Activated T-helper 1 cell treated with anti-CD3 and anti-CD28 coated beads, Interleukin-2, amount 50 U/mL, for 16 hours (primary cell): ENCODE results near the gene GUK1.
A peak's percentile ranks its signal among the peaks of the same experiment; 100 is the strongest.
"Not testable (repeated sequence)": the region's sequence is repeated elsewhere in the genome, so short reads cannot be mapped to it uniquely, and the experiment has no call there.

Experiments used
- DNase-seq, 2 donors: peaks; one replicate each; pipeline ENCODE4 v3.0.0-alpha.2; 2020; ENCODE audit warnings: low read depth in 1 of 2, low spot score in 1 of 2

Gene GUK1

GRCh38 chr1:228176024-228176395, 35.9 kb downstream of the GUK1 start:
- no peak for DNase-seq

- no peak for DNase-seq
These were observed 36.5 kb downstream of the GUK1 start for GRCh38 chr1:228176461-228177182.

GRCh38 chr1:228177183-228177475, 37.0 kb downstream of the GUK1 start:
- no peak for DNase-seq

GRCh38 chr1:228177721-228178710, 37.9 kb downstream of the GUK1 start:
- DNase-seq, result no peak

- DNase-seq, result no peak
These were observed 38.9 kb downstream of the GUK1 start for GRCh38 chr1:228178737-228179684.

GRCh38 chr1:228180271-228180958, 40.3 kb downstream of the GUK1 start:
- DNase-seq, result no peak

GRCh38 chr1:228180959-228181644, 41.0 kb downstream of the GUK1 start:
- no peak for DNase-seq

- no peak for DNase-seq
These were observed 41.6 kb downstream of the GUK1 start for GRCh38 chr1:228181645-228182034.

GRCh38 chr1:228182296-228183030, 42.4 kb downstream of the GUK1 start:
- DNase-seq, result no peak

GRCh38 chr1:228184152-228184551, 44.1 kb downstream of the GUK1 start:
- DNase-seq, result no peak

GRCh38 chr1:228185641-228185965, 45.5 kb downstream of the GUK1 start:
- DNase-seq, result peak in 1 of 2 donors; percentile 41

- DNase-seq, result not testable (repeated sequence)
These were observed 48.2 kb downstream of the GUK1 start for GRCh38 chr1:228188249-228188648.

GRCh38 chr1:228190182-228190581, 50.1 kb downstream of the GUK1 start:
- no peak for DNase-seq

- no peak for DNase-seq
These were observed 50.7 kb downstream of the GUK1 start for GRCh38 chr1:228190778-228191177.

GRCh38 chr1:228194436-228194835, 54.4 kb downstream of the GUK1 start:
- DNase-seq, result no peak

GRCh38 chr1:228194921-228195812, 55.1 kb downstream of the GUK1 start:
- DNase-seq, result no peak

- DNase-seq, result no peak
These were observed 57.6 kb downstream of the GUK1 start for GRCh38 chr1:228197555-228198147.
